ENCODE results near the gene PPFIA1.
"Not testable (repeated sequence)": the region's sequence is repeated elsewhere in the genome, so short reads cannot be mapped to it uniquely, and the experiment has no call there.

The PPFIA1 gene

GRCh38 chr11:70255477-70256116 is 14.9 kb upstream of the PPFIA1 start:
- H3K4me3 ChIP-seq (ENCODE audit: severe bottlenecking), result no peak overlapping the region
- no peaks in the 10 kb centered on the region for H3K4me1 ChIP-seq (ENCODE audit: insufficient read depth, poor library complexity, severe bottlenecking)
- no peak for TF ChIP-seq CTCF (IDR thresholded peaks at IDR 0.05; ENCODE audit: poor library complexity, severe bottlenecking)
- no peaks in the 10 kb centered on the region for H3K27me3 ChIP-seq (ENCODE audit: insufficient read depth, poor library complexity, severe bottlenecking)
- no peak for ATAC-seq (ENCODE audit: low read depth)
- no peaks in the 10 kb centered on the region for H3K36me3 ChIP-seq (ENCODE audit: low read depth)
- DNase-seq (ENCODE audit: low spot score), result no peak
- no peaks in the 10 kb centered on the region for H3K9me3 ChIP-seq (ENCODE audit: severe bottlenecking)
- no peak overlapping the region for H3K27ac ChIP-seq (ENCODE audit: poor library complexity, severe bottlenecking)

- not testable (repeated sequence) for H3K4me1 ChIP-seq (ENCODE audit: insufficient read depth, poor library complexity, severe bottlenecking); H3K4me3 ChIP-seq (ENCODE audit: severe bottlenecking); H3K27ac ChIP-seq (ENCODE audit: poor library complexity, severe bottlenecking); H3K27me3 ChIP-seq (ENCODE audit: insufficient read depth, poor library complexity, severe bottlenecking); H3K9me3 ChIP-seq (ENCODE audit: severe bottlenecking); H3K36me3 ChIP-seq (ENCODE audit: low read depth); DNase-seq (ENCODE audit: low spot score); ATAC-seq (ENCODE audit: low read depth)
These were observed 11.4 kb upstream of the PPFIA1 start for GRCh38 chr11:70259077-70259476.

GRCh38 chr11:70262951-70263350 is 7.5 kb upstream of the PPFIA1 start:
- Histone ChIP-seq H3K27ac (ENCODE audit: poor library complexity, severe bottlenecking) (no peak overlapping the region), H3K4me1 (ENCODE audit: insufficient read depth, poor library complexity, severe bottlenecking) (no peaks in the 10 kb centered on the region), H3K27me3 (ENCODE audit: insufficient read depth, poor library complexity, severe bottlenecking) (no peaks in the 10 kb centered on the region), H3K36me3 (ENCODE audit: low read depth) (no peaks in the 10 kb centered on the region), H3K4me3 (ENCODE audit: severe bottlenecking) (no peak overlapping the region), H3K9me3 (ENCODE audit: severe bottlenecking) (no peaks in the 10 kb centered on the region)
- ATAC-seq (ENCODE audit: low read depth), result no peak
- DNase-seq (ENCODE audit: low spot score), result no peak
- no peak for TF ChIP-seq CTCF (IDR thresholded peaks at IDR 0.05; ENCODE audit: poor library complexity, severe bottlenecking)

GRCh38 chr11:70263363-70263762 is 7.1 kb upstream of the PPFIA1 start:
- Histone ChIP-seq H3K27me3 (ENCODE audit: insufficient read depth, poor library complexity, severe bottlenecking) (no peaks in the 10 kb centered on the region), H3K4me1 (ENCODE audit: insufficient read depth, poor library complexity, severe bottlenecking) (no peaks in the 10 kb centered on the region), H3K27ac (ENCODE audit: poor library complexity, severe bottlenecking) (no peak overlapping the region), H3K36me3 (ENCODE audit: low read depth) (no peaks in the 10 kb centered on the region), H3K9me3 (ENCODE audit: severe bottlenecking) (no peaks in the 10 kb centered on the region), H3K4me3 (ENCODE audit: severe bottlenecking) (no peak overlapping the region)
- TF ChIP-seq CTCF (IDR thresholded peaks at IDR 0.05; ENCODE audit: poor library complexity, severe bottlenecking), result no peak
- ATAC-seq (ENCODE audit: low read depth) (no peak), DNase-seq (ENCODE audit: low spot score) (no peak)

GRCh38 chr11:70265341-70265740 is 5.1 kb upstream of the PPFIA1 start:
- TF ChIP-seq CTCF (IDR thresholded peaks at IDR 0.05; ENCODE audit: poor library complexity, severe bottlenecking), result no peak
- Histone ChIP-seq H3K9me3 (ENCODE audit: severe bottlenecking) (no peaks in the 10 kb centered on the region), H3K4me1 (ENCODE audit: insufficient read depth, poor library complexity, severe bottlenecking) (no peaks in the 10 kb centered on the region), H3K27me3 (ENCODE audit: insufficient read depth, poor library complexity, severe bottlenecking) (no peaks in the 10 kb centered on the region), H3K4me3 (ENCODE audit: severe bottlenecking) (no peak overlapping the region), H3K36me3 (ENCODE audit: low read depth) (no peaks in the 10 kb centered on the region), H3K27ac (ENCODE audit: poor library complexity, severe bottlenecking) (no peak overlapping the region)
- DNase-seq (ENCODE audit: low spot score) (no peak), ATAC-seq (ENCODE audit: low read depth) (no peak)

All from RWPE2 (cell line).